Occipital lobe (tissue), 2 donors: ENCODE data around the gene RMND5A. TPM values are rescaled to one million over a fixed set of nuclear protein-coding genes. Genes with fewer than 3 reads are reported as not detected.
"Not testable (repeated sequence)": the region's sequence is repeated elsewhere in the genome, so short reads cannot be mapped to it uniquely, and the experiment has no call there.

Experiments
- DNase-seq: peaks from one replicate; lab custom pipeline; 2025; lab: John Stamatoyannopoulos, UW
- total RNA-seq: library from RNA; depleted of rRNA; stranded (reverse); fragments of >200 nt; gene quantifications from one replicate; pipeline ENCODE4 v1.2.3, GENCODE V29; 2014

The RMND5A gene
- 83.0 TPM for total RNA-seq

GRCh38 chr2:86719637-86720539 is at the start of gene RMND5A:
TSS of gene RMND5A (plus strand) at chr2:86720291. CDS start at chr2:86720668, 377 bp downstream.
- DNase-seq: peak; percentile 95

- no peak for DNase-seq
Observed at GRCh38 chr2:86671337-86671981, 48.6 kb upstream of the RMND5A start.

- no peak for DNase-seq
Observed at GRCh38 chr2:86672027-86672545, 48.0 kb upstream of the RMND5A start.

- DNase-seq: no peak
Observed at GRCh38 chr2:86673011-86673410, 47.1 kb upstream of the RMND5A start.

GRCh38 chr2:86673986-86674670 is 46.0 kb upstream of the RMND5A start:
- DNase-seq: no peak

- DNase-seq: no peak
Observed at GRCh38 chr2:86675104-86675503, 45.0 kb upstream of the RMND5A start.

GRCh38 chr2:86675511-86676015 is 44.5 kb upstream of the RMND5A start:
- no peak for DNase-seq

GRCh38 chr2:86677816-86678215 is 42.3 kb upstream of the RMND5A start:
- DNase-seq: no peak

- no peak for DNase-seq
Observed at GRCh38 chr2:86679036-86679435, 41.1 kb upstream of the RMND5A start.

GRCh38 chr2:86685351-86685750 is 34.7 kb upstream of the RMND5A start:
- DNase-seq: no peak

- no peak for DNase-seq
Observed at GRCh38 chr2:86686460-86686859, 33.6 kb upstream of the RMND5A start.

GRCh38 chr2:86686905-86687304 is 33.2 kb upstream of the RMND5A start:
- DNase-seq: no peak

GRCh38 chr2:86695053-86695691 is 24.9 kb upstream of the RMND5A start:
- DNase-seq: no peak

- DNase-seq: no peak
Observed at GRCh38 chr2:86697551-86698104, 22.5 kb upstream of the RMND5A start.

GRCh38 chr2:86700690-86701089 is 19.4 kb upstream of the RMND5A start:
- no peak for DNase-seq

- no peak for DNase-seq
Observed at GRCh38 chr2:86703704-86704361, 16.3 kb upstream of the RMND5A start.

GRCh38 chr2:86704459-86704971 is 15.6 kb upstream of the RMND5A start:
- peak; percentile 29 for DNase-seq

- DNase-seq: no peak
Observed at GRCh38 chr2:86706220-86706619, 13.9 kb upstream of the RMND5A start.

GRCh38 chr2:86706935-86707334 is 13.2 kb upstream of the RMND5A start:
- DNase-seq: no peak

GRCh38 chr2:86708126-86708525 is 12.0 kb upstream of the RMND5A start:
- DNase-seq: not testable (repeated sequence)
